MM.1S (cell line): ENCODE measurements around the gene CENPX.

Experiments used
- DNase-seq: peaks from one replicate; pipeline ENCODE4 v3.0.0-alpha.2; 2015
- H2AFZ ChIP-seq: fragments of 300-600 bp; sonication (generic); 2 replicates; pipeline ENCODE4 v1.6.0; 2016; ENCODE audit warnings: antibody characterized with exemption, low read length
- H3F3A ChIP-seq: fragments of 300-600 bp; sonication (generic); 2 replicates; pipeline ENCODE4 v1.6.1; 2016; ENCODE audit warnings: mild to moderate bottlenecking, antibody characterized with exemption, low read length, moderate library complexity, mixed read lengths; ENCODE audit not compliant: insufficient read depth
- H3K27ac ChIP-seq: fragments of 300-600 bp; sonication (generic); 2 replicates; pipeline ENCODE4 v1.5.1; 2016; ENCODE audit warnings: mild to moderate bottlenecking, low read length
- H3K27me3 ChIP-seq: fragments of 300-600 bp; sonication (generic); replicated peaks from 2 replicates; pipeline ENCODE4 v1.6.0; 2016; ENCODE audit warnings: low read length; ENCODE audit not compliant: insufficient read depth
- H3K36me3 ChIP-seq: fragments of 300-600 bp; sonication (generic); replicated peaks from 2 replicates; pipeline ENCODE4 v1.6.1; 2016; ENCODE audit warnings: mild to moderate bottlenecking, low read length, mixed read lengths; ENCODE audit not compliant: insufficient read depth
- H3K4me1 ChIP-seq: fragments of 300-600 bp; sonication (generic); 2 replicates; pipeline ENCODE4 v1.6.1; 2016; ENCODE audit warnings: low read length, mixed read lengths
- H3K4me2 ChIP-seq: fragments of 300-600 bp; sonication (generic); 2 replicates; pipeline ENCODE4 v1.6.0; 2016; ENCODE audit warnings: low read depth, low read length
- H3K4me3 ChIP-seq: fragments of 300-600 bp; sonication (generic); 2 replicates; pipeline ENCODE4 v1.5.1; 2016; ENCODE audit warnings: low read length, mixed read lengths
- H3K79me2 ChIP-seq: fragments of 300-600 bp; sonication (generic); 2 replicates; pipeline ENCODE4 v1.6.1; 2016; ENCODE audit warnings: mixed run types, low read length, mixed read lengths
- H3K9ac ChIP-seq: fragments of 300-600 bp; sonication (generic); 2 replicates; pipeline ENCODE4 v1.6.1; 2016; ENCODE audit warnings: low read length, mixed read lengths
- H3K9me2 ChIP-seq: fragments of 300-600 bp; sonication (generic); replicated peaks from 2 replicates; pipeline ENCODE4 v1.6.1; 2016; ENCODE audit warnings: mild to moderate bottlenecking, low read length, mixed read lengths; ENCODE audit not compliant: insufficient read depth
- H3K9me3 ChIP-seq: fragments of 300-600 bp; sonication (generic); replicated peaks from 2 replicates; pipeline ENCODE4 v1.6.1; 2016; ENCODE audit warnings: mild to moderate bottlenecking, low read length, mixed read lengths; ENCODE audit not compliant: insufficient read depth
- H4K20me1 ChIP-seq: fragments of 300-600 bp; sonication (generic); 2 replicates; pipeline ENCODE4 v1.6.1; 2016; ENCODE audit warnings: mild to moderate bottlenecking, low read length, moderate library complexity, mixed read lengths; ENCODE audit not compliant: insufficient read depth
- EZH2 ChIP-seq: fragments of 300-600 bp; sonication (generic); optimal IDR thresholded peaks from 2 replicates; pipeline ENCODE3; 2017; ENCODE audit warnings: low read depth, mild to moderate bottlenecking, antibody characterized with exemption, low read length, mixed read lengths
- EZH2phosphoT487 ChIP-seq: fragments of 300-600 bp; sonication (generic); IDR thresholded peaks from 2 replicates; pipeline ENCODE4 v1.6.1; 2018; ENCODE audit warnings: antibody characterized with exemption, low read length
- TF ChIP-seq, protein P1 (sequence below): fragments of 300-600 bp; sonication (generic); IDR thresholded peaks from 2 replicates; pipeline ENCODE4 v1.5.1; 2016; ENCODE audit warnings: antibody characterized with exemption, low read length, mixed read lengths

The CENPX gene

DNA sequence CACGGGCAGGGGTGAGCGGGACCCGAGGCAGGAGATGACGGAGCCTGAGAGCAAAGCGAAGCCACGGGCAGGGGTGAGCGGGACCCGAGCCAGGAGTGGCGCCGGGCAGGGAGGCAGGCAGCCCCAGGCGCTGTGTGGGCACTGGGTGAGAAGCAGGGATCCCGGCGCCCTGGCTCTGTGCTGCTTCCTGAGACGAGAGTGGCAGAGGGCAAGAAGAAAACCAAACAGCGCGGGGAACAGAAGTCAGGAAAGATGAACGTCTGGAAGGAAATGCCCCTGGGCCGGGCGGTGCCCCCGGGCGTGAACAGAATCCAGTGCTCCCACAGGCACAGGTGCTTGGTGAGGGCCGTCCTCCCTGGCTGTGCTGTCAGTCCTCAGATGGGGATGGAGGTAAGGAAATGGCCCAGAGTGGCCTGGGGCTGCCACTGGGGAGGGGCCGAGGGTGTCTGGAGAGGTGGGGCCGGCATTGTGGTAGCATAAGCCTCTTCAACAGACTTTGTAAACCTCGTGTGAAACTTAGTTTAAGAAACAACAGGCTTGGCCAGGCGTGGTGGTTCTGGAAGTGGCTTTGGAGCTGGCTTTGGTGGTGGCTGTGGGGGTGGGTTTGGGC lies 35.4 kb downstream of the CENPX start:
- Histone ChIP-seq H3K4me3 (no peak overlapping the region), H3K9me2 (no peaks in the 10 kb centered on the region), H4K20me1 (no peaks in the 10 kb centered on the region), H3K27ac (no peak overlapping the region), H3K9me3 (no peaks in the 10 kb centered on the region), H3K79me2 (no peaks in the 10 kb centered on the region), H3F3A (no peaks in the 10 kb centered on the region), H3K27me3 (no peaks in the 10 kb centered on the region), H3K4me2 (no peak overlapping the region), H3K36me3 (no peaks in the 10 kb centered on the region), H3K9ac (no peak overlapping the region), H2AFZ (no peak overlapping the region), H3K4me1 (no peaks in the 10 kb centered on the region)
- no peak for DNase-seq
- TF ChIP-seq EZH2 (no peak), EZH2phosphoT487 (no peak)
- TF ChIP-seq, protein P1, sequence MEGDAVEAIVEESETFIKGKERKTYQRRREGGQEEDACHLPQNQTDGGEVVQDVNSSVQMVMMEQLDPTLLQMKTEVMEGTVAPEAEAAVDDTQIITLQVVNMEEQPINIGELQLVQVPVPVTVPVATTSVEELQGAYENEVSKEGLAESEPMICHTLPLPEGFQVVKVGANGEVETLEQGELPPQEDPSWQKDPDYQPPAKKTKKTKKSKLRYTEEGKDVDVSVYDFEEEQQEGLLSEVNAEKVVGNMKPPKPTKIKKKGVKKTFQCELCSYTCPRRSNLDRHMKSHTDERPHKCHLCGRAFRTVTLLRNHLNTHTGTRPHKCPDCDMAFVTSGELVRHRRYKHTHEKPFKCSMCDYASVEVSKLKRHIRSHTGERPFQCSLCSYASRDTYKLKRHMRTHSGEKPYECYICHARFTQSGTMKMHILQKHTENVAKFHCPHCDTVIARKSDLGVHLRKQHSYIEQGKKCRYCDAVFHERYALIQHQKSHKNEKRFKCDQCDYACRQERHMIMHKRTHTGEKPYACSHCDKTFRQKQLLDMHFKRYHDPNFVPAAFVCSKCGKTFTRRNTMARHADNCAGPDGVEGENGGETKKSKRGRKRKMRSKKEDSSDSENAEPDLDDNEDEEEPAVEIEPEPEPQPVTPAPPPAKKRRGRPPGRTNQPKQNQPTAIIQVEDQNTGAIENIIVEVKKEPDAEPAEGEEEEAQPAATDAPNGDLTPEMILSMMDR: no peak

DNA sequence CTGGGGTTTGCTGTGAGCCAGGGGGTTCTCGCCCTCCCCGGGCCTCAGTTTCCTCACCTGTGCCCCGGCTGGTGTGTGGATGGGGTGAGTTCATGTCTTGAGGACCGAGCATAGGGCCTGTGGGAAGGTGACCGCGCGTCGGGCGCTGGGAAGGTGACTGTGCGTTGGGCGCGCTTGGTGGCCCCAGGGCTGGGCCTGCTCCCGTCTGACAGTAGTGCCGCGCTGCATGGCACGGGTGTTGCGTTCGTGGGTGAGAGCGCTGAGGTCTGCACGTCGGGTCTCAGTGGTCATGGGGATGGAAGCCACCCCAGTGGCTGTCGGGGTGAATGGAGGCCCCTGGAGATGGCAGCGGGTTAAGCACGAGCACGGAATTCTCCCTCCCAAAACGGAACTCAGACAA lies 36.1 kb downstream of the CENPX start:
- Histone ChIP-seq H3K79me2 (no peaks in the 10 kb centered on the region), H3K4me1 (no peaks in the 10 kb centered on the region), H3K27ac (no peak overlapping the region), H3K4me2 (no peak overlapping the region), H3K9me2 (no peaks in the 10 kb centered on the region), H3K36me3 (no peaks in the 10 kb centered on the region), H3K9me3 (no peaks in the 10 kb centered on the region), H3K9ac (no peak overlapping the region), H4K20me1 (no peaks in the 10 kb centered on the region), H3K4me3 (no peak overlapping the region), H2AFZ (no peak overlapping the region), H3K27me3 (no peaks in the 10 kb centered on the region), H3F3A (no peaks in the 10 kb centered on the region)
- no peak for DNase-seq
- TF ChIP-seq EZH2phosphoT487 (no peak), EZH2 (no peak)
- TF ChIP-seq, protein P1: no peak

DNA sequence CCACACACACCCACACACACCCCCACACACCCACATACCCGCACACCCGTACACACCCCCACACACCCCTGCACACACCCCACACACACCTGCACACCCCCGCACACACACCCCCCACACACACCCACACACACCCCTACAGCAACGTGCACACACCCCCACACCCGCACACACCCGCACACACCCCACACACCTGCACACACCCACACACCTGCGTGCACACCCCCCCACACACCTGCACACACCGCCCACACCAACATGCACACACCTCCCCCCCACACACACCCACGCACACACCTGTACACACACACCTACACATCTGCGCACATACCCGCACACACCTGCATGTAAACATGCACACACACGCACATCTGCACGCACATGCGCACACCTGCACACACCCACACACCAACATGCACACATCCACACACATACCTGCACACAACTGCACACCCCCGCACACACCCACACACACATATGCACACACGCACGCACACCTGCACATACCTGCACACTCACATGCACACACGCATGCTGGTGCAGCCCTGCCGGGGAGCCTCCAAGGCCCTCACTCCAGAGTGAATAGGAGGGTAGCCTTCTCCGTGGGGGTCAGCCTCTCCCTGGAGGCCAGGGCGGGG lies 37.8 kb downstream of the CENPX start:
- no peaks in the 10 kb centered on the region for H3K79me2 ChIP-seq
- no peak for DNase-seq
- no peaks in the 10 kb centered on the region for H3K9me3 ChIP-seq
- TF ChIP-seq EZH2 (no peak), EZH2phosphoT487 (no peak)
- TF ChIP-seq, protein P1: no peak
- H3K27ac ChIP-seq: no peak overlapping the region
- no peak overlapping the region for H3K4me2 ChIP-seq
- H3K4me3 ChIP-seq: no peak overlapping the region
- no peak overlapping the region for H2AFZ ChIP-seq
- H3K4me1 ChIP-seq: peaks cover 8% of the 10 kb centered on the region
- H3K36me3 ChIP-seq: no peaks in the 10 kb centered on the region
- no peaks in the 10 kb centered on the region for H4K20me1 ChIP-seq
- no peak overlapping the region for H3K9ac ChIP-seq
- H3K9me2 ChIP-seq: no peaks in the 10 kb centered on the region
- peaks cover 8% of the 10 kb centered on the region; the same call in 1 of the 2 replicates for H3F3A ChIP-seq
- no peaks in the 10 kb centered on the region for H3K27me3 ChIP-seq
